Measurements from ENCODE around the gene MAGEA12.
"Not testable (repeated sequence)": the region's sequence is repeated elsewhere in the genome, so short reads cannot be mapped to it uniquely, and the experiment has no call there.

MAGEA12 gene, protein sequence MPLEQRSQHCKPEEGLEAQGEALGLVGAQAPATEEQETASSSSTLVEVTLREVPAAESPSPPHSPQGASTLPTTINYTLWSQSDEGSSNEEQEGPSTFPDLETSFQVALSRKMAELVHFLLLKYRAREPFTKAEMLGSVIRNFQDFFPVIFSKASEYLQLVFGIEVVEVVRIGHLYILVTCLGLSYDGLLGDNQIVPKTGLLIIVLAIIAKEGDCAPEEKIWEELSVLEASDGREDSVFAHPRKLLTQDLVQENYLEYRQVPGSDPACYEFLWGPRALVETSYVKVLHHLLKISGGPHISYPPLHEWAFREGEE

DNA sequence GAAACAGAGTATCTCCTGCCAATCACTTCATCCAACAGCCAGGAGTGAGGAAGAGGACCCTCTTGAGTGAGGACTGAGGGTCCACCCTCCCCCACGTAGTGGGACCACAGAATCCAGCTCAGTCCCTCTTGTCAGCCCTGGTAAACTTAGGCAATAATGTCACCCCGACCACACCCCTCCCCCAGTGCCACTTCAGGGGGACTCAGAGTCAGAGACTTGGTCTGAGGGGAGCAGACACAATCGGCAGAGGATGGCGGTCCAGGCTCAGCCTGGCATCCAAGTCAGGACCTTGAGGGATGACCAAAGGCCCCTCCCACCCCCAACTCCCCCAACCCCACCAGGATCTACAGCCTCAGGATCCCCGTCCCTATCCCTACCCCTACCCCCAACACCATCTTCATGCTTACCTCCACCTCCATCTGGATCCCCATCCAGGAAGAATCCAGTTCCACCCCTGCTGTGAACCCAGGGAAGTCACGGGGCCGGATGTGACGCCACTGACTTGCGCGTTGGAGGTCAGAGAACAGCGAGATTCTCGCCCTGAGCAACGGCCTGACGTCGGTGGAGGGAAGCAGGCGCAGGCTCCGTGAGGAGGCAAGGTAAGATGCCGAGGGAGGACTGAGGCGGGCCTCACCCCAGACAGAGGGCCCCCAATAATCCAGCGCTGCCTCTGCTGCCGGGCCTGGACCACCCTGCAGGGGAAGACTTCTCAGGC, at the start of gene MAGEA12, which contains the start of gene CSAG1:
MAGEA12 (plus strand) TSS at position 497 of the 715 bp plus-strand sequence. CDS start 2,405 bp downstream, outside the sequence.
CSAG1 (minus strand) TSS at position 461 of the 715 bp plus-strand sequence. CDS start 1,261 bp downstream, outside the sequence.
- DNase-seq (ENCODE audit: low read depth): no peak

GRCh38 chrX:152697952-152698931, 35.3 kb upstream of the MAGEA12 start, which contains the start of gene MAGEA3:
Gene MAGEA3, plus strand, starts transcription at chrX:152698794. Its CDS starts 2,039 bp downstream, at chrX:152700833.
- DNase-seq (ENCODE audit: low read depth): not testable (repeated sequence)

GRCh38 chrX:152700390-152700789, 33.2 kb upstream of the MAGEA12 start:
- not testable (repeated sequence) for DNase-seq (ENCODE audit: low read depth)

- not testable (repeated sequence) for DNase-seq (ENCODE audit: low read depth)
Measured at GRCh38 chrX:152706500-152706899, 27.1 kb upstream of the MAGEA12 start.

- DNase-seq (ENCODE audit: low read depth): not testable (repeated sequence)
Measured at GRCh38 chrX:152709173-152709572, 24.4 kb upstream of the MAGEA12 start, which contains the start of gene CSAG2. Gene CSAG2, minus strand, starts transcription at chrX:152709273. Its CDS starts 161 bp downstream, at chrX:152709112.

- not testable (repeated sequence) for DNase-seq (ENCODE audit: low read depth)
Measured at GRCh38 chrX:152713195-152713594, 20.4 kb upstream of the MAGEA12 start.

- not testable (repeated sequence) for DNase-seq (ENCODE audit: low read depth)
Measured at GRCh38 chrX:152713815-152714787, 19.5 kb upstream of the MAGEA12 start, which contains the start of gene MAGEA2B. Gene MAGEA2B, plus strand, starts transcription at chrX:152714628. Its CDS starts 2,479 bp downstream, at chrX:152717107.

GRCh38 chrX:152725409-152725808, 8.1 kb upstream of the MAGEA12 start:
- no peak for DNase-seq (ENCODE audit: low read depth)

GRCh38 chrX:152734143-152734858, 744 bp downstream of the MAGEA12 start:
- DNase-seq (ENCODE audit: low read depth): not testable (repeated sequence)

- DNase-seq (ENCODE audit: low read depth): no peak
Measured at GRCh38 chrX:152735101-152735500, 1.5 kb downstream of the MAGEA12 start.

DNA sequence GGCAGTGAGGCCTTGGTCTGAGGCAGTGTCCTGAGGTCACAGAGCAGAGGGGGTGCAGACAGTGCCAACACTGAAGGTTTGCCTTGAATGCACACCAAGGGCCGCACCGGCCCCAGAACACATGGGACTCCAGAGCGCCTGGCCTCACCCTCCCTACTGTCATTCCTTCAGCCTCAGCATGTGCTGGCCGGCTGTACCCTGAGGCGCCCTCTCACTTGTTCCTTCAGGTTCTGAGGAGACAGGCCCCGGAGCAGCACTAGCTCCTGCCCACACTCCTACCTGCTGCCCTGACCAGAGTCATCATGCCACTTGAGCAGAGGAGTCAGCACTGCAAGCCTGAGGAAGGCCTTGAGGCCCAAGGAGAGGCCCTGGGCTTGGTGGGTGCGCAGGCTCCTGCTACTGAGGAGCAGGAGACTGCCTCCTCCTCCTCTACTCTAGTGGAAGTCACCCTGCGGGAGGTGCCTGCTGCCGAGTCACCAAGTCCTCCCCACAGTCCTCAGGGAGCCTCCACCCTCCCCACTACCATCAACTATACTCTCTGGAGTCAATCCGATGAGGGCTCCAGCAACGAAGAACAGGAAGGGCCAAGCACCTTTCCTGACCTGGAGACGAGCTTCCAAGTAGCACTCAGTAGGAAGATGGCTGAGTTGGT, 2.4 kb downstream of the MAGEA12 start:
- no peak for DNase-seq (ENCODE audit: low read depth)

DNA sequence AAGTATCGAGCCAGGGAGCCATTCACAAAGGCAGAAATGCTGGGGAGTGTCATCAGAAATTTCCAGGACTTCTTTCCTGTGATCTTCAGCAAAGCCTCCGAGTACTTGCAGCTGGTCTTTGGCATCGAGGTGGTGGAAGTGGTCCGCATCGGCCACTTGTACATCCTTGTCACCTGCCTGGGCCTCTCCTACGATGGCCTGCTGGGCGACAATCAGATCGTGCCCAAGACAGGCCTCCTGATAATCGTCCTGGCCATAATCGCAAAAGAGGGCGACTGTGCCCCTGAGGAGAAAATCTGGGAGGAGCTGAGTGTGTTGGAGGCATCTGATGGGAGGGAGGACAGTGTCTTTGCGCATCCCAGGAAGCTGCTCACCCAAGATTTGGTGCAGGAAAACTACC, 3.0 kb downstream of the MAGEA12 start:
- DNase-seq (ENCODE audit: low read depth): not testable (repeated sequence)

DNA sequence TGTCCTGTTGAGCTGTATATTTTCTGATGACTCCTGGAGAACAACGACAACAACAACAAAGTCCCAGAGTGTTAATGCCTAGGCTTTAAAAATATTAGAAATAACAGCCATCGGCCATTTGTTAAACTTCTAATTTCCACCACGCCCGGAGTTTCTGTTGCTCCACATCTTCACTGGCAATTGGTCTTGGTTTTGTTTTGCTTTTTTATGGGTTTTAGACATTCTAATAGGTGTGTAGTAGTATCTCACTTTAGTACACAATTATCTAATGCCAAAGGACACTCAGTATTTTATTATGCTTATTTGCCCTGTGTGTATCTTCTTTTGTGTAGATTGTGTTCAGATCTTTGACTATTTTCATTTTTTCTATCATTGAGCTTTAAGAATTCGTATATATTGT, 5.0 kb downstream of the MAGEA12 start:
- DNase-seq (ENCODE audit: low read depth): no peak

- not testable (repeated sequence) for DNase-seq (ENCODE audit: low read depth)
Measured at GRCh38 chrX:152753686-152754650, 20.4 kb downstream of the MAGEA12 start, which contains the start of gene MAGEA2. Gene MAGEA2, minus strand, starts transcription at chrX:152753842. Its CDS starts 2,479 bp downstream, at chrX:152751363.

- DNase-seq (ENCODE audit: low read depth): not testable (repeated sequence)
Measured at GRCh38 chrX:152754871-152755270, 21.3 kb downstream of the MAGEA12 start.

DNA sequence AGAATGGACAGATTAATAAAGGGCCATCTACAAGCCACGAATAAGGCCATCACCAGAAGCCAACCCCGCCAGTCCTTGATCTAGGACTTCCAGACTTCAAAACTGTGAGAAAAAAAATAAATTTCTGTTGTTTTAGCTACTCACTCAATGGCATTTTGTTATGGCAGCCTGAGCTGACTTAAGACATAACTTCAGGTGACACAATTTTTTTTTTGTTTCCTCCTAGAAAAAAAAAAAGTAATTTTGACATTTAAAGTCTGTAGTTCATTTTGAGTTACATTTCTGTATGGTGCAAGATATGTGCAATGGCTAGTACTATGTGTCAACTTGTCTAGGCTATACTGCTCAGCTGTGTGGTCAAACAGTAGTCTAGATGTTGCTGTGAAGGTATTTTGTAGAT, 25.4 kb downstream of the MAGEA12 start, which contains the start of gene CSAG3:
CSAG3 (plus strand) TSS at position 301 of the 400 bp plus-strand sequence.
- DNase-seq (ENCODE audit: low read depth): not testable (repeated sequence)

DNA sequence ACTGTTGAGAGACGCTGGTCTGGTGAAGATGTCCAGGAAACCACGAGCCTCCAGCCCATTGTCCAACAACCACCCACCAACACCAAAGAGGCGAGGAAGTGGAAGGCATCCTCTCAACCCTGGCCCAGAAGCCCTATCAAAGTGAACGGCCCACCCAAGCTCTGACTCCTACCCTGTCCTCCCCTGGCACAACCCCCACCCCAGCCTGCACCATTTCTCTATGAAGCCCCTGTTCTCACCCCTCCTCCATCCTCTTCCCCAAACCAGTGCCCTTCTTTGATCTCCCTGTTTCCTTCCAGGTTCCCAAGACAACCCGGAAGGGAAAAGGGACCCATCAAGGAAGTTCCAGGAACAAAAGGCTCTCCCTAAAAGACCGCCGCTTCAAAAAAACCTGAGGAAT, 26.0 kb downstream of the MAGEA12 start:
- DNase-seq (ENCODE audit: low read depth): not testable (repeated sequence)
